Muscle of leg (tissue), 11 donors: ENCODE data around the gene SOAT2. TPM values are rescaled to one million over a fixed set of nuclear protein-coding genes. Genes with fewer than 3 reads are reported as not detected.
A peak's percentile ranks its signal among the peaks of the same experiment; 100 is the strongest.

Experiments
- DNase-seq: peaks from one replicate; pipeline ENCODE4 v3.0.0; 2013
- H3K27ac ChIP-seq: one replicate; pipeline ENCODE4 v1.5.1; 2013; ENCODE audit warnings: mild to moderate bottlenecking, low read length, control low read depth
- H3K27me3 ChIP-seq: one replicate; pipeline ENCODE4 v1.6.1; 2013; ENCODE audit warnings: low read length; ENCODE audit not compliant: control insufficient read depth, insufficient read depth
- H3K36me3 ChIP-seq: one replicate; pipeline ENCODE4 v1.6.1; 2013; ENCODE audit warnings: low read length; ENCODE audit not compliant: control insufficient read depth, insufficient read depth
- H3K4me1 ChIP-seq: one replicate; pipeline ENCODE4 v1.6.1; 2013; ENCODE audit warnings: low read length; ENCODE audit not compliant: control insufficient read depth, insufficient read depth
- H3K4me3 ChIP-seq: one replicate; pipeline ENCODE4 v1.5.1; 2013; ENCODE audit warnings: low read length, control low read depth
- H3K9me3 ChIP-seq: replicated peaks from 2 replicates; pipeline ENCODE4 v1.6.1; 2013; ENCODE audit warnings: low read depth, low read length; ENCODE audit not compliant: control insufficient read depth
- WGBS: methylation state at CpG from one replicate; pipeline ENCODE4 v1.1.5; 2013; ENCODE audit warnings: missing lambda C conversion rate; ENCODE audit not compliant: insufficient coverage; 5-methylcytosine and 5-hydroxymethylcytosine counted together
- polyA plus RNA-seq, 8 donors: library from polyadenylated mRNA; unstranded; fragments of 120-200 nt; gene quantifications; one replicate each; pipeline versions ENCODE4 v1.2.1 to v1.2.3, GENCODE V29; 2013; ENCODE audit warnings: inconsistent platforms in 1 of 8, low replicate concordance in 1 of 8; ENCODE audit not compliant: insufficient read length in 8 of 8, insufficient read depth in 1 of 8
- total RNA-seq: library from RNA; stranded (reverse); fragments of 120-200 nt; gene quantifications from one replicate; pipeline ENCODE4 v1.2.4, GENCODE V29; 2013

SOAT2 gene
- total and polyA plus RNA-seq, 9 donors = 0.04 to 4.8 (median 0.14) TPM

DNA sequence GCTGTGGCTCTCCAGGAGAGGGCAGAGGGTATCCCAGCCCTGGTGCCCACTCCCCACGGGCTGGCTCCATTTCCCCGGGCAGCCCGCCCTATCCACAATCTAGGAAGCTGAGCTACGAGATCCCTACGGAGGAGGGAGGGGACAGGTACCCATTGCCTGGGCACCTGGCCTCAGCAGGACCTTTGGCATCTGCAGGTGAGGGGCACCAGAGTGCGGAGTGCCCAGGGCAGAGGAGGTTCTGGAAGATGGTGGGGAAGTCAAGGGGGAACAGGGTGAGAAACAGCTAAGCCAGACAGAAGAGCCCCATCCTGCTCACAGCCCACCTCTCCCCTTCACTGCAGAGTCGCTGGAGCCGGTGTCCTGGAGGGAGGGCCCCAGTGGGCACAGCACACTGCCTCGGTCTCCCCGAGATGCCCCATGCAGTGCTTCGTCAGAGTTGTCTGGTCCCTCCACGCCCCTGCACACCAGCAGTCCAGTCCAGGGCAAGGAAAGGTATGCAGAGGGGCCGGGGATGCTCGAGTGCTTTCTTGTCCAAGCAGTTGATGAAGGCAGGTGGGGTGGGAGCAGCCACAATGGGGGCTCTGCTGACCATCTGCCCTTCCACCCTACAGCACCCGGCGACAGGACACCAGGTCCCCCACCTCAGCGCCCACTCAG lies 43.1 kb upstream of the SOAT2 start:
- H3K27me3 ChIP-seq = no peaks in the 10 kb centered on the region
- DNase-seq = no peak
- WGBS = 85% methylated on average over 13 of the region's 17 CpGs
- H3K36me3 ChIP-seq = peaks cover 97% of the 10 kb centered on the region
- H3K9me3 ChIP-seq = no peaks in the 10 kb centered on the region
- H3K4me3 ChIP-seq = no peak overlapping the region
- no peak overlapping the region for H3K27ac ChIP-seq
- H3K4me1 ChIP-seq = peaks cover 60% of the 10 kb centered on the region

DNA sequence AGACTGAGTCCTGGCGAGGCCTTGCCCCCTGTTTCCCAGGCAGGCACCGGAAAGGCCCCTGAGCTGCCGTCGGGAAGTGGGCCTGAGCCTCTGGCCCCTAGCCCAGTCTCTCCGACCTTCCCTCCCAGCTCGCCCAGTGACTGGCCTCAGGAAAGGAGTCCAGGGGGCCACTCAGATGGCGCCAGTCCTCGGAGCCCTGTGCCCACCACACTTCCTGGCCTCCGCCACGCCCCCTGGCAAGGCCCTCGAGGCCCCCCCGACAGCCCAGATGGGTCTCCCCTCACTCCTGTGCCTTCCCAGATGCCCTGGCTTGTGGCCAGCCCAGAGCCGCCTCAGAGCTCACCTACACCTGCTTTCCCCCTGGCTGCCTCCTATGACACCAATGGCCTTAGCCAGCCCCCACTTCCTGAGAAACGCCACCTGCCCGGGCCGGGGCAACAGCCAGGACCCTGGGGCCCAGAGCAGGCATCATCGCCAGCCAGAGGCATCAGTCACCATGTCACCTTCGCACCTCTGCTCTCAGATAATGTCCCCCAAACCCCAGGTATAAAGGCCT lies 42.5 kb upstream of the SOAT2 start:
- Histone ChIP-seq H3K9me3 (no peaks in the 10 kb centered on the region), H3K27me3 (no peaks in the 10 kb centered on the region), H3K36me3 (peaks cover 97% of the 10 kb centered on the region), H3K4me1 (peaks cover 65% of the 10 kb centered on the region), H3K4me3 (no peak overlapping the region), H3K27ac (peak overlapping the region; percentile 35)
- DNase-seq = peak; percentile 39
- WGBS = 47% methylated on average over 9 of the region's 18 CpGs

DNA sequence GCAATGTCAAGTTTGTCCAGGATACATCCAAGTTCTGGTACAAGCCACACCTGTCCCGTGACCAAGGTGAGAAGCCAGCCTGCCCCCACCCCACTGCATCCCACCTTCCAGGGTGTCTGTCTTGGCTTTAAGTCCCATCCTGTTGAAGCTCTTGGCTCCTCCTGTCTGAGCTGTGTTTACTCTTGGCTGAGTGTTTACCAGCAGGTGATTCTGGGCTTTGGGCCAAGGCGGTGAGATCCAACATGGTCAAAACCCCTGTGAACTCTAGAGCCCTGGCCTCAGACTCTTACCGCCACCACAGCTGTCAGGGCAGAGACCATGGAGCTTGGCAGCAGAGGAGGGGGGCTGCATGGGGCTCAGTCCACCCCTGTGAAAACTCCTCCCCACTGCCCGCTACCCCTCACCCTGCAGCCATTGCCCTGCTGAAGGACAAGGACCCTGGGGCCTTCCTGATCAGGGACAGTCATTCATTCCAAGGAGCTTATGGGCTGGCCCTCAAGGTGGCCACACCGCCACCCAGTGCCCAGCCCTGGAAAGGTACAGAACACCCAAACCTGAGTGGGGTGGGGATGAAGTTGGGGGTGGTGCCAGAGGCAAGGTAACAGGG lies 41.8 kb upstream of the SOAT2 start:
- Histone ChIP-seq H3K4me1 (peaks cover 72% of the 10 kb centered on the region), H3K27ac (peak overlapping the region; percentile 35), H3K9me3 (no peaks in the 10 kb centered on the region), H3K4me3 (no peak overlapping the region), H3K27me3 (no peaks in the 10 kb centered on the region), H3K36me3 (peaks cover 99% of the 10 kb centered on the region)
- 57% methylated on average over 4 of the region's 5 CpGs for WGBS
- DNase-seq = peak; percentile 54

DNA sequence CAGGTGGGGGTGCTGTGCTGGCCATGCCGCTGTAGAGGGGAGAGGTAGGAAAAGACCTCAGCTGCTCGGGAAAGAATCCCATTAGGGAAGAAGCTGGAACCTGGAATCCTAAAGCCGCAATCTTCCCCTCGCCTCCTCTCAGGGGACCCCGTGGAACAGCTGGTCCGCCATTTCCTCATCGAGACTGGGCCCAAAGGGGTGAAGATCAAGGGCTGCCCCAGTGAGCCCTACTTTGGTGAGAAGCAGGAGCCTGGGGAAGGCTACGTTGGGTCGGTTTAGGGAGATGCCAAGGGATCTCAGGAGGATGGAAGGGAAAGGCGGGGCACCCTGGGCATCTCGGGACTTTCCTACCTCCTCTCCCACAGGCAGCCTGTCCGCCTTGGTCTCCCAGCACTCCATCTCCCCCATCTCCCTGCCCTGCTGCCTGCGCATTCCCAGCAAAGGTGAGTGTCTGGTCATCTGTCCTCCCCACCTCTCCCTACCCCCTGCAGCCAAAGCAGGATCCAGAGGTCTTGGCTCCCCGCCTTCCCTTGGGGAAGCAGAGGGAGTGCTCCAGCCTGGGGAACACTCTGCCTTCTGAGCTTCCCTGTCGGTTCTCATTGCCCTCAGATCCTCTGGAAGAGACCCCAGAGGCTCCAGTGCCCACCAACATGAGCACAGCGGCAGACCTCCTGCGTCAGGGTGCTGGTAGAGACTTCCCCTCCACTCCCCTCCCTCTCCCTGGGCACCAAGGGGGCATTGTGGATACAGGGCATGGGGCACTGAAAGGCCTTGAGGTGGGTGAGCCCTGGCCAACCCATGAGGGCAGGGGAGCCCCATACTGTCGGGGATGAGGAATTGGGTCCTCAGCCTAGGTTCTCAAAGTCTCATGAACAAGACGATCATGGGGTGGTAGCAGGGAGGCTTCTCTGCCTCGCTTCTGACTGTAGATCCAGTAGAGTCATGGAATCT lies 41.0 kb upstream of the SOAT2 start:
- Histone ChIP-seq H3K27me3 (no peaks in the 10 kb centered on the region), H3K4me3 (no peak overlapping the region), H3K36me3 (peaks cover 93% of the 10 kb centered on the region), H3K9me3 (no peaks in the 10 kb centered on the region), H3K27ac (peak overlapping the region; percentile 64), H3K4me1 (peaks cover 79% of the 10 kb centered on the region)
- WGBS = 62% methylated on average over 9 of the region's 20 CpGs
- peak; percentile 31 for DNase-seq

DNA sequence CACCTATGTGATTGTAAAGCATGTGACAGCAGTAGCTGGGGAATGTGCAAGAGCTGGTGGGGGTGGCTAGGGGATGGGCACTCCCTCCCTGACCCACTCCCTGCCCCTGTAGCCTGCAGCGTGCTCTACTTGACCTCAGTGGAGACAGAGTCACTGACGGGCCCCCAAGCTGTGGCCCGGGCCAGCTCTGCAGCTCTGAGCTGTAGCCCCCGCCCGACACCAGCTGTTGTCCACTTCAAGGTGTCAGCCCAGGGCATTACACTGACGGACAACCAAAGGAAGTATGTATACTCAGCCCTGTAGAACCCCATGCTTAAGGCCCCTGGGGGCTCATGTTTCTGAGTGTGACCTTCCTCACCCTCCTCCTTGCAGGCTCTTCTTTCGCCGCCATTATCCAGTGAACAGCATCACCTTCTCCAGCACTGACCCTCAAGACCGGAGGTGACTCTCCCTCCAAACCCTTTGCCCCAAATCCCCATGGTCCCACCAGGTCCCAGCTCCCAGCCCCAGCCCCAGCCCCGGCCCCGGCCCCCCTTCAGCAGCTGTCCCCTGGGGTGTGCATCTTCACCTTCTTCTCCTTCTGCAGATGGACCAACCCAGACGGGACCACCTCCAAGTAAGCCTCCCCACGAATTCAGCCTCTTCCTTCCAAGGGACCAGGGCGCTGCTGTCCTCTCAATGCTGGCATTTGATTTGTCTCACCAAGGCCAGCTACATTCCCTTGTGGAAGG lies 40.1 kb upstream of the SOAT2 start:
- Histone ChIP-seq H3K4me1 (peaks cover 87% of the 10 kb centered on the region), H3K27ac (peak overlapping the region; percentile 83), H3K36me3 (peaks cover 93% of the 10 kb centered on the region), H3K9me3 (no peaks in the 10 kb centered on the region), H3K4me3 (no peak overlapping the region), H3K27me3 (no peaks in the 10 kb centered on the region)
- WGBS = 53% methylated on average over 12 of the region's 14 CpGs
- peak; percentile 56 for DNase-seq

- Histone ChIP-seq H3K27ac (peak overlapping the region; percentile 83), H3K4me3 (no peak overlapping the region), H3K9me3 (no peaks in the 10 kb centered on the region), H3K4me1 (peaks cover 88% of the 10 kb centered on the region), H3K36me3 (peaks cover 90% of the 10 kb centered on the region), H3K27me3 (no peaks in the 10 kb centered on the region)
- WGBS = 28% methylated on average over 7 of the region's 13 CpGs
- DNase-seq = peak; percentile 93
Measured at GRCh38 chr12:53063708-53064612, 39.3 kb upstream of the SOAT2 start.

DNA sequence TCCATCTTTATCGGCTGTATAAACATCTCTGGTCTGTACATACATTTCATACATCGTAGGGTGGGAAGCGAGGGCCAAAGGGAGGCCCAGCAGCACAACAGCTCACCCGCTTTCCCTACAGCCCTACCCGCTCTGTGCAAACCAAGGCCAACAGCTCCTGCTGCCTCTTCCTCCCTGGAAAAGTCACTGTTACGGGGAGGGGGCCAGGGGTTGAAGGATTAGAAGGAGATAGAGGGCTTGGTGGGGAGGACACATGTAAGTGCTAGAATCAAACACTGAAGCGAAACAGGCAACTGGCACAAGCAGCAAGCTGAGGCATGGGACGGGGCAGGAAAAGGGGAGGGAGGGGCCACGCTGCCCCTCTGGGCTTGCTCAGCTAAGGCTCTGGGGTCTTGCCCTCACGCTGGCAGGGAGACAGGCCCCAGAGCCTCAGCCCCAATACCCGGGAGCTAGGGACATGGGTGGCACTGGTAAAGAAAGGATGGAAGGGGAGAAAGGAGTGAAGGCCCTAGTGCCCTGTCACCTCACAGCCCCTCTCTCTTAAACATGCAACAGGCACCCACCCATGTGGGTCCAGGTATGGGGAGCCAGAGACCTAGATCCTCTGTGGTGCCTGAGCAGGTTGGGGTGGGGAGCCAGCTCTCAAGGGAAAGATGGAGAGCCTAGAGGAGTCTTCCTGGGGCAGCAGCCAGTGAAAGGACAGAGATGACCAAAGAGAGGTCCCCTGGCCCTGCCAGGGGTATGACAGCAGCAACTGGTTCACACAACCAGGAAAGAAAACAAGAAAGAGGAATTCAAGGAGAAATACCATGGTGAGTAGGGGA lies 38.5 kb upstream of the SOAT2 start:
- peak overlapping the region; percentile 83 for H3K27ac ChIP-seq
- WGBS = 59% methylated on average over 3 of the region's 11 CpGs
- no peak overlapping the region for H3K4me3 ChIP-seq
- H3K9me3 ChIP-seq = no peaks in the 10 kb centered on the region
- peaks cover 81% of the 10 kb centered on the region for H3K36me3 ChIP-seq
- peaks cover 96% of the 10 kb centered on the region for H3K4me1 ChIP-seq
- peak; percentile 29 for DNase-seq
- H3K27me3 ChIP-seq = no peaks in the 10 kb centered on the region

GRCh38 chr12:53065470-53065869 lies 37.8 kb upstream of the SOAT2 start:
- H3K4me1 ChIP-seq = peaks cover 99% of the 10 kb centered on the region

More at GRCh38 chr12:53065470-53065869, 37.8 kb upstream of the SOAT2 start:
- 60% methylated on average over 3 of the region's 7 CpGs for WGBS
- DNase-seq = peak; percentile 32
- Histone ChIP-seq H3K27ac (peak overlapping the region; percentile 80), H3K4me3 (no peak overlapping the region), H3K36me3 (peaks cover 80% of the 10 kb centered on the region), H3K27me3 (no peaks in the 10 kb centered on the region), H3K9me3 (no peaks in the 10 kb centered on the region)
